K562 (cell line): Measurements from ENCODE around the gene SLC7A14.
A peak's percentile ranks its signal among the peaks of the same experiment; 100 is the strongest.

Experiments
- CTCF ChIP-seq, 3 experiments: IDR thresholded peaks in 2 of 3; conservative IDR thresholded peaks in 1 of 3; 2 replicates each; pipeline ENCODE4 v1.5.1; 2011 to 2012; ENCODE audit warnings: low read length in 3 of 3, mild to moderate bottlenecking in 3 of 3, control low read depth in 2 of 3, improper control_type of control experiment in 1 of 3, inconsistent platforms in 1 of 3, low read depth in 1 of 3, mixed read lengths in 1 of 3, moderate library complexity in 1 of 3; ENCODE audit not compliant: insufficient read depth in 2 of 3
- ESRRA ChIP-seq: fragments of 450-650 bp; IDR thresholded peaks from 2 replicates; pipeline ENCODE4 v1.6.1; 2014; ENCODE audit warnings: low read depth, mild to moderate bottlenecking, moderate library complexity, borderline replicate concordance
- EZH2 ChIP-seq: IDR thresholded peaks from 2 replicates; pipeline ENCODE4 v1.6.1; 2012; ENCODE audit warnings: low read depth, mild to moderate bottlenecking, inconsistent platforms, low read length, borderline replicate concordance
- HBP1 ChIP-seq: fragments of 450-650 bp; formaldehyde crosslinking; IDR thresholded peaks from 2 replicates; pipeline ENCODE4 v1.4.0; 2022; ENCODE audit warnings: missing genetic modification characterization
- POLR2A ChIP-seq: fragments of 450-650 bp; conservative IDR thresholded peaks from 2 replicates; pipeline ENCODE4 v1.6.1; 2016
- TARDBP ChIP-seq: fragments of 450-650 bp; IDR thresholded peaks from 2 replicates; pipeline ENCODE4 v1.6.1; 2016
- ZFP1 ChIP-seq: fragments of 450-650 bp; formaldehyde crosslinking; IDR thresholded peaks from 2 replicates; pipeline ENCODE4 v1.4.0; 2020; ENCODE audit warnings: mild to moderate bottlenecking, mixed read lengths
- ZNF274 ChIP-seq: IDR thresholded peaks from 2 replicates; pipeline ENCODE4 v1.6.1; 2011; ENCODE audit warnings: low read depth, mild to moderate bottlenecking, low read length, moderate library complexity, borderline replicate concordance
- TF ChIP-seq, protein P1 (sequence below): fragments of 250-450 bp; sonication (Bioruptor Pico); IDR thresholded peaks from 2 replicates; pipeline ENCODE4 v1.5.0; 2020; ENCODE audit warnings: mild to moderate bottlenecking, borderline replicate concordance

GRCh38 chr3:170553788-170554757 lies 31.8 kb downstream of the SLC7A14 start:
- TF ChIP-seq, protein P1, sequence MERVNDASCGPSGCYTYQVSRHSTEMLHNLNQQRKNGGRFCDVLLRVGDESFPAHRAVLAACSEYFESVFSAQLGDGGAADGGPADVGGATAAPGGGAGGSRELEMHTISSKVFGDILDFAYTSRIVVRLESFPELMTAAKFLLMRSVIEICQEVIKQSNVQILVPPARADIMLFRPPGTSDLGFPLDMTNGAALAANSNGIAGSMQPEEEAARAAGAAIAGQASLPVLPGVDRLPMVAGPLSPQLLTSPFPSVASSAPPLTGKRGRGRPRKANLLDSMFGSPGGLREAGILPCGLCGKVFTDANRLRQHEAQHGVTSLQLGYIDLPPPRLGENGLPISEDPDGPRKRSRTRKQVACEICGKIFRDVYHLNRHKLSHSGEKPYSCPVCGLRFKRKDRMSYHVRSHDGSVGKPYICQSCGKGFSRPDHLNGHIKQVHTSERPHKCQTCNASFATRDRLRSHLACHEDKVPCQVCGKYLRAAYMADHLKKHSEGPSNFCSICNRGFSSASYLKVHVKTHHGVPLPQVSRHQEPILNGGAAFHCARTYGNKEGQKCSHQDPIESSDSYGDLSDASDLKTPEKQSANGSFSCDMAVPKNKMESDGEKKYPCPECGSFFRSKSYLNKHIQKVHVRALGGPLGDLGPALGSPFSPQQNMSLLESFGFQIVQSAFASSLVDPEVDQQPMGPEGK (CRISPR knock-in tag), result no peak
- TF ChIP-seq EZH2 (no peak), HBP1 (CRISPR knock-in tag) (no peak), CTCF (IDR thresholded peaks at IDR 0.05 in 2 of 3, conservative IDR thresholded peaks at IDR 0.05 in 1 of 3; ENCODE audit: insufficient read depth in 2 of 3, low read depth in 1 of 3, low read length in 3 of 3) (peak in 1 of 3 experiments; percentile 36; a peak in 2 of 6 replicates), POLR2A (no peak), ZNF274 (no peak), ESRRA (no peak), TARDBP (no peak), ZFP1 (CRISPR knock-in tag) (no peak)
